ENCODE measurements around the gene TMEM9.

The TMEM9 gene

DNA sequence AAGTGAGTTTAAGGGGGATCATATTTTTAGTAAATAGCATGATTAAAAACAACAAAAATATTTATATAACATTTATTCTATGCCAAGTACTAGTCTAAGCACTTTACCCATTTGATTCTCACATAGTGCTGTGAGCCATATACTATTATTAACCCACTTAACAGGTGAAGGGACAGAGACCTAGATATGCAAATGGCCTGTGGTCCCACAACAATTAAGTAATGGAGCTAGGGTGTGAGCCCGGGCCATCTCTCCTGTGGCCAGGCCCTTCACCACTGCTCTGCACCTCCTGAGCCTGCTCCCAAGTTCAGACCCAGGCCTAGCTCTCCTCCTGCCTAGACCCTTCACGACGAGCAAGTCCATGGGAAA is 27.8 kb downstream of the TMEM9 start:
- no peak for DNase-seq

DNA sequence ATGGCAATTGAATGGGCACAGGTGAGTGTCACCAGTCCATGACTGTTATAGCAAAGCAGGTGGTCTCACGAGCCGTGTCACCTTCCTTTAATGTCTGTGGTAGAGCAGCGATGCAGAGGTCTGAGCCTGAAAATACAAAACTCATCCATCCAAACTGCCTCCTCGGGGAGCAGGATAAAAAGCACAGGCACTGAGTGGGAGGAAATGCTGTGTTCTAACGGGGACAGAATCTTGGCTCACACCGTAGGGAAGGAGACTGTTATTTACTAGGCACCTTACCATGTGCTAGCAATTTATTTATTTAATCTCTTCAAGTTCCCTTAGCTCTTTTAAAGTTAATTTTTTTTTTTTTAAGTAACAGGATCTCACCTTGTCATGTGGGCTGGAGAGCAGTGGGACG is 28.5 kb downstream of the TMEM9 start:
- DNase-seq = no peak

DNA sequence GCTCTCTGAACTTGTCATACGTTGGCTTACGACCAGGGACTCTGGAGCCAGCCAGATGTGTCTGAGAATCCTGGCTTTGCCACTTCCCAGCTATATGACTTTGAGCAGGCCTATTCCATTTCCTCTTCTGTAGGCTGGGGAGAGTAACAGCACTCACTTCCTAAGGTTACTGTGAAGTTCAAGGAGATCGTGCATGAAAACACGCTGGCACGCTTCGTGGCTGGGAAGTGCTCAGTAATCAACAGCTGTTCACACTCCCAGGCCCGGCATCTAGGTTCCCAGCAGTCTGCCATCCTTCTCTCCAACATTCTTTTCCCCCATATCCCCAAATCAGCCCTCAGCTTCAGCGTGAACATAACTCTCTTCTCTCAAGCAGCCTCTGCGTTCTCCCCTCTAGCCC is 29.3 kb downstream of the TMEM9 start:
- no peak for DNase-seq

DNA sequence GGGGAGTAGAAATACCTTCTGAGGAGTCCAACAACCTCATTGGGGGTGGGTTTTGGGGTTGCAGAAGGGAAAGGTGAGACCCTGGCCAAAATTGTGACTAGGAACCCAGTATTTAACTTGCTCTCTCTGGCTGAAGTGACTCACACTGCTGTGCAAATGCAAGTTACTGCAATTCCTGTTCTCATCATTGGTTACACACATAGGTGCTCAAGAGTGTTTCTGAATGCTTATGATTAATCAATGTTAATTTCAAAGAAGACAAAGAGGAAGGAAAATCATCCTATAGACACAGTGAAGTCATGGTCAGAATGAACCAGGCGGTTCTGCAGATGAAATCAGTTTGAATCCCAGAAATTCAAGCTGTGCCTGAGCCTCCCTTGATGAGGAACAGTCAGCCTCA is 30.4 kb downstream of the TMEM9 start:
- no peak for DNase-seq

DNA sequence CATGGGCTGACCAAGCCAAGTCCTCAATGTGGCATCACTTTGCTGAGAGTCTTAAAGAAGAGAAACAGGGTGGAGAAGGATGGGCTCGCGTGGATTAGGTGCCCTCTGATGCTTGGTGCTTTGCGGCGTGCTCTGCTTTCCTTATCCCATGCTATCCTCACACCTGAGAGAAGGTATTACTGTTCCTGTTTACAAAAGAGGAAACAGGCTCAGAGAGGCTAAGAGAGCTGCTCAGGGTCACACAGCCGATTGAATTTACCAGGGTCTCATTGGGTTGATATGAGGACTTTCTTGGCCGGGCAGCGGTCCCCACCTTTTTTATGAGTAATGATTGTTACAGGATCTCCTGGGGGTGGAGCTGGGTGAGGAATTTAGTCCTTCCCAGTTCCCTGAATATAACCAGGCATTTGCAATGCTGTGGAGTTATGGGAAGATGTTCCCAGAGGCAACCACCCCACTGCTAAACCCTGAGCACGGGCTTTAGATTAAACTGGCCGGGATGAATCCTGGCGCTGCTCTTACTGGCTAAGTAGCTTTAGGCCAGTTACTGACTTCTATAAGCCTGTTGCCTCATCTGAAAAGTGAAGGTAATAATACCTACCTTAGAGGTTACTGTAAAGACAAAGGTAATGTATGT is 31.8 kb downstream of the TMEM9 start:
- DNase-seq = no peak

DNA sequence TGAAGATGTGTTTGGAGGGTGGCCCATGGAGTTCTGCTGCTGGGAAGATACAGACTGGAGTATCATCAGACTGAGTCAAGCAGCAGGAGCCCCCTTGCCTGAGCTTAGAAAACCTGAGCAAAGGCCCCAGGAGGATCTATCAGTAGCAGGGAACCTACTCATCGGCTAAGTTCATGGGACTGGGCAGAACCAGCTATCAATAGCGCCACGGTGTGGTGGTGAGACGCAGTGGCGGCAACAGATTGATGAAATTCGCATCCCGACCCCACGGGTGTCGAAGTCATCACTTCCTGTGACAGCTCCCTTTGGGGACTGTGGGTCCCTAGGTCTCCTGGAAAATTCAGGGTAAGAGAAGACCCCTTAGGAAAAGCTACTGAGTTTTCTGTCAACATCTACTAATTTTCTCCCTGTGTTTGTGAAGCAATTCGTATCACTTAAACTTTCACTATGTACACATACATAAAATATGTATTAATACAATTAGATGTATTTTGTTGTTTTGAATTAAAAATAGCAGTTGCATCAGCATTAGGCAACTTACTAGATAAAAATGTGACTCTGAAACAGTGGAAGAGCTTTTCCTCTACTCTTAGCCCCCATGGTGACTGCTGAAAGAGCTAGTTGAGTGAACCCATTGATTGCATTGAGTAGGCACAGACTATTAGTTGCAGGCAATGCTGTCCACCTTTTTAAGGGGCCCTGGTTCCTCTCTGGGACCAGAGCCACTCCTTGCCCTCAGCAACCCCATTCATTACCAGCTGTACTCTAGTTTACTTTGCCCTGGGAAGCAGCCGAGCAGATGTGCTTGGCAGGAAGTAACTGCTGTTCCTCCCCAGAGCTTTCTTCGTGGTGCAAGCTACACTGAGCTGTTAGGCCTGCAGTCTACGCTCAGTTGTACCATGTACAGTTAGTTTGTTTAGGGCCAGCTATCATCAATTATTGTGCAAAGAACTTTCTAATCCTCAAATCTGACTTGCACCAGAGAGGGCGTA is 34.8 kb downstream of the TMEM9 start:
- DNase-seq = peak; percentile 43

DNA sequence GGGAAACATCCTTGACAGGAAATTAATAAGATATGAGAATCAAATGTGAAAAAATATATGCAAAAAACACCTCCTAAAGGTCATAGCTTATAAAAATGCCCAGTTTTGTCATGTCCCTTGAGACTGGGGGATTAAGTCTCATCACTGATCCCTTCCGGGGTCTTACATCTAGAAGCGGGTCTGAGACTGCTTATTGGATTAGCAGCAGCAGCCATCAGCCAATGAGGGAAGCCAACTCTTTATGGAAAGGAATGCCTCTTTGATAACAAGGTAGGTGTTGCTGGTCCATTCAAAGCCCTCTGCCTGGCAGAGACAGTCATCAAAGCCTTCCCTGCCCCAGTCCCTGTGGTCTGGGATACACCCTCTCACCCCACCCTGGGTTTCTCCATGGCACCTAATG is 38.2 kb downstream of the TMEM9 start:
- DNase-seq = no peak

DNA sequence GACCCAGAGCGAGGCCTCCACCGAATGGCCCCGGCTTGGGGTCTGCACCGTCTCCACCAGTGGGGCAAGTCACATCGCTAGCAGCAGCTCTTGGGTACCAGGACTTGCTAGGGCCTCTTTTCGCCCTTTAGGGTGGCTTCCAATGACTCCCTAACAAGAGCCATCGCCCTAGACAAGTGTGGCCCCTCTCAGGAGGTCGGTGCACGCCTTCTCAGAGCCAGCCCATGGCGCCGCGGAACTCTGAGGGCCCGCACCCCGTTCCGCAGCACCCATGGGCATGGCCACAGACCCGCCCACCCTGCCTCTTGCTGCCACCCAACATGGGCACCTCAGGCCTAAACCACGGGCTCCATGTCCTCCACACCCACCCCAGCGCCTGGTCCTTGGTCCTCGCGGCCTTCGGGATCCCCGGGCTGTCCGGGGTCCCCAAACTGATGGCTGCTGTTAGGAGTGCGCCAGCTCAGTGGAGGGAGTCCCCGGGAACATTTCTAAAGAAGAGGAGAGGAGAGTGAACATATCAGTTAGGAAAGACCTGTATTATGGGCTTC is 38.8 kb downstream of the TMEM9 start:
- DNase-seq = no peak

DNA sequence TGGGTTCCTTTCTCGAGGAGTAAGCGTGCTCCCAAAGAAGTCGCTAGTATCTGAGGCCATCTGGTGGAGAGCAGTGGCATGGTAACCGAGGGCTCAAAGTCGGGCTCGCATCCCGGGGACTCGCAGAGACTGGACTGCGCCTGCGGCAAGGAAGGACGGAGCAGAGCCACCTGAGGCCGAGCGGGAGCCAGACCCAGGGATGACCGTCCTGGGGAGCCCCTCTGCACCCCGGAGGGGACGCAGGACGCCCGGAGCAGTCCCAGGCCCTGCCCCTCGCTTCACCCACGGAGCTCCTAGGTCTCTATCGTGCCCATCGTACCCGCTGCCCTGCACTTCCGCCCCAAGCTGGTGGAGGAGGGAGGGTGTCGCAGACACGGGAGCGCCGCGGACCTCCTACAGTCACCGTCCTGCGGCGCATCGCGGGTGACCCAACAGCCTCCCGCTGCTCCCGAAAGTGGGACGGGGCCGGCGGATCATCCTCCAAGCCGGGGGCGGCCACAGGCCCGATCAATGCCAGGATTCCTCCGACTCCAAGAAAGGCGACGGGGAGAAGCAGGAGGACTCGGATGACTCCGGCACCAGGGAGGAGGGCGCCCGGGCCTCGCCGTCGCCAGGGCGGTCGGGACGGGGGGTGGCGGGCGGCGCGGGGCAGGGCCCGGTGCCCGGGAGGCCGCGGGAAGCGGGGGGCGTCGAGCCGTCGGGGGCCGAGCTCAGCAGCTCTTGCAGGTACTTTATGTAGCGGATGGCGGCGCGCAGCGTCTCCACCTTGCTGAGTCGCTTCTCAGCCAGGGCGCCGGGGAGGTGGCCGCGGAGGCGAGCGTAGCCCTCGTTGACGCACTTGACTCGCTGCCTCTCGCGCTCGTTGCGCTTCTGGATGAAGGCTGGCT is 39.8 kb downstream of the TMEM9 start:
- DNase-seq = peak; percentile 92

DNA sequence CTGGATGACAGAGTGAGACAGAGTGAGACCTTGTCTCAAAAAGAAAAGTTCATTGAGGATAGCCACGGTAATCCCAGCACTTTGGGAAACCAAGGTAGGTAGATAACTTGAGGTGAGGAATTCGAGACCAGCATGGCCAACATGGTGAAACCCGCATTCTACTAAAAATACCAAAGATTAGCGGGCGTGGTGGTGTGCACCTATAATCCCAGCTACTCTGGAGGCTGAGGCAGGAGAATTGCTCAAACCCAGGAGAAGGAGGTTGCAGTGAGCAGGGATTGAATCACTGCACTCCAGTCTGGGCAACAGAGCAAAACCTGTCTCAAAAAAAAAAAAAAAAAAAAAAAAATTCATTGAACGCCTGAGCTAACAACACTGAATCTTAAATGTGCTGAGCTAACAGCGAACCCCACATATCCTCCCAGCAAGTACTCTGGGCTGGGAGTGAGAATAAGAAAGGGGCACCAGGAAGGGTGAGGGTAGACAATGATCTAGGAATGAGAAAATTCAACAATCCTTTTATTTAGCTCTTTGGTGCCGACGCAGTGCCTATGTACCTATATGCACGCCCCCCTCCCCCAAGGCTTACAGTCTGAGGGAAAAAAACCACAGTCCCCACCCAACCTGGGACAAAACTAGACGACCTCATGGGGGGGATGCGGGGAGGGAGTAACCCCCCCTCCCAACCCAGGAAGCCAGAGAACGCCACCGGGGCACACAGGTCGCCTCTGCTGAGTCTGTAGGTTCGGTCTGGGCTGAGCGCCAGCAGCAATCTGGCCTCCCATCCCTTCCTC is 40.6 kb downstream of the TMEM9 start:
- DNase-seq = no peak

DNA sequence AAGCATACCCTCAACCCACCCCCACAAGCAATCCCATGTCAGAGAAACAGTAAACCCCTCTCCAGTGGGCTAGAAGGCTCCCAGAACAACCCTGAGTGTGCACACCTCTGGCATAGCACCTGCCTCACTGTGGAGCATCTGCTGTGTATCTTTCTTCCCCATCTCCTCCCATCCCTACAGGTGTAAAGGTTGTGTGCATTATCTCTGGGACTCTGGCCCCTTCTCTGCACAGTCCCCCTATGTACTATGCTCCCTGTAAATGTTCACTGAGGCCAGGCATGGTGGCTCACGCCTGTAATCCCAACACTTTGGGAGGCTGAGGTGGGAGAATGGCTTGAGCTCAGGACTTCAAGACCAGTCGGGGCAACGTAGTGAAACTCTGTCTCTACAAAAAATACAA is 41.3 kb downstream of the TMEM9 start:
- DNase-seq = no peak

DNA sequence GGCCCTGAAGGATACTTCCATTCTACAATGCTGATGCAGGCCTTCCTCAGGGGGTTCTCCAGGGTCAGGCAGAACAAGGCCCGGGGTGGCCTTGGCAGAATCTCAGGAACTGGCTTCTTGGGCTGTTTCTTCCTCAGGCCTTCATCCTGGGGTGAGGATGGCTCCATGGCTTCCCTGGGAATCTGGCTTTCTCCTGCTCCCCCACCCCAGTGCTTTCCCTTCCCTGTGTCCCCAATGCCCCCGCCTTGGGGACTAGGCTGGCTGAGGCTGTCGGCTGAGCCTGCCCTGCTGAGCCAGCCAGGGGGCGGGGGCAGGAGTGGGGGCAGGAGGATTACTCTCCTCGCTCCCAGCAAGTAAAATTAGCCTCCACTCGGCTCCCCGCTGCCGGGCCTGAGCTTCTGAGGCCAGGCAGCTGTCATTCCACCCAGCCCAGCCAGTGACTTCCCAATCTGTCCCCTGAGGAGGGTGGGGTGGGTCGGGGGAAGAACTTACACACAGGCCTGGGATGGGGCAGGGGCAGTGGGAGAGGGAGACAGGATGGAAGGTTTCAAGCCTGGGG is 42.0 kb downstream of the TMEM9 start, which contains the start of gene CACNA1S:
Gene CACNA1S, minus strand, starts transcription at position 254 of the 559 bp plus-strand sequence. Its CDS starts 87 bp downstream, at position 167.
- DNase-seq = no peak

DNA sequence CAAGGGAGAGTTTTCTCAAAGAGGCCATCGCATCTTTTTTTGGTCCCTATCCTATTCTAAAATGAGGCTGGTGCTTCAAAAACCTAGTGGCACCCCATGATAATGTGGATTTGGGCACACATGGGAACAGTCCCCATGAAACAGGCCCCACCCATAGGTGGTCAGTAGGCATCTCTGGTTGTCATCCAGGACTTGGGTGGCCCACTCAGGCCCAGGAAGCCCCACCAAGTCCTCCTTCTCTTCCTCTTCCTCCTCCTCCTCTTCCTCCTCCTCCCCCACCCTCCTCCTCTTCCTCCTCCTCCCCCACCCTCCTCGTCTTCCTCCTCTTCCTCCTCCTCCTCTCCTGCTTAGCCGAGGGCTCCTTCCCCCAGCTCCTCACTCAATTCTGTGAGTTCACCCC is 42.6 kb downstream of the TMEM9 start:
- DNase-seq = no peak

DNA sequence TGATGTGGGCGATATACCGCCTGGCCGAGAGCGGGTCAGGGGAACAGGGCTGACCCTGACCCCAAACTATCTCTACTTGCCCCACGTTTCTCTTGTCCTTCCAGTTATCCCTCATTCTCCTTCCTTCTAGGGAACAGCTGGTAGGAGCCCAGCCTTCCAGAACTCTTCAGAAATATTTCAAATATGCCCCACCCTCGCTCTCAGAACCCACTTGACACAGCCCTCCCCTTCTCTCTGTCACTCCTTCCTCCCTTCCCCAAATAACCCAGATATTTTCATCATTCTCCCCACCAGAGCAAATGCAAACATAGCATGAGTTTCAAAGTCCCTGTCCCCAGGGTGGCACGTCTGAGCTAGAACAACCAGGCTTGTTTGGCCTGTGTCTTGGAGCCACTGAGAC is 43.1 kb downstream of the TMEM9 start:
- DNase-seq = no peak

DNA sequence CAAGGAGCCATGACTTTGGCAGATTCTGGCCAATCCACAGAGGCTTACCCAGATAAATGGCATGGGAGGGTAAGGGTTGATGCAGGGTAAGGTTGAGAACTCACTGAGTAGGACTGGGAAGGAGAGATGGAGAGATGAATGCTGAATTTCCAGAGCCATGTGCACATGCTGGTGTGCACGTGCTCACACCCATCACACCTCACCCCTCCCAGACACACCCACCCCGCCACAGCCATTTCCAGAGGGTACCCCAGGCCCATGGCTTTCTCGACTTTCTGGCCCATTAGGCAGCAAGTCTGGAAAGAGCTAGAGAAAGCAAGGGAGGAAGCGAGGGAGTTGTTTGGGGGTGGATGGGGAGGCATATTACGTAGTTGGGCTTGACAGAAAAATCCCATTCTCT is 43.7 kb downstream of the TMEM9 start:
- no peak for DNase-seq

DNA sequence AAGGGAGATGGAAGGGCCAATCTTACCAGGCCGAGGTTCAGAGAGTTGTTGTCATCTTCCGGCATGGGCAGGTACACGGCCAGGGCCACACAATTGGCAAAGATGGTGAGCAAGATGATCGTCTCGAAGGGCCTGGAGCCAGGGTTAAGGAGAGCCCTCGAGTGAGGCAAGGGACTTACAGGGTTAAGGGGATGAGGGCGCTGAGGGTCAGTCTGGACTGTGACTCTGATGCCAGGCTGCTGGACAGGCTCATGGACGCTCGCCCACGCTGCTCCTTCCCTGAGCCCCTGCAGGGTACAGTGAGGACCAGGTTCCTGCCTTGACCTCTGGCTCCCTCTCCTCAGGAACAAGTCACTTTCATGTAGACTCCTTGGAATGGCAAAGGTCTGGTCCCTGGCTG is 44.1 kb downstream of the TMEM9 start:
- DNase-seq = no peak

DNA sequence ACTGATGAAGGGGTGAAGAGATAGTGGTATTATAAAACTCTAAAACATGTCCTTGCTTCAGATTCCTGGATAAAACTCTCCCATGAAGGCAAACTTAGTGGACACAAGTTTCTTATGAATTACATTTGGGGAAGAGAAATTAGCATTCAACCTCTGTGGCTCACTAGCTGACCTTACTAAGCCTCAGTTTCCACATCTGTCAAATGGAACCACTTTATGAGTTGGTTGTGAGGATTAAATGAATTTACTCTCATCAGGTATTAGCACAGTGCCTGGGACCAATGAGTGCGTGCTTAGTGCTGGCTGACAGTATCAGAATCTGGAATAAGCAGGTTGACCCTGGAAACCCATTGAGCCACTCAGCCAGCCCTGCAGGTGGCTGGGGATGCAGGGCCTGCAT is 44.6 kb downstream of the TMEM9 start:
- DNase-seq = no peak

DNA sequence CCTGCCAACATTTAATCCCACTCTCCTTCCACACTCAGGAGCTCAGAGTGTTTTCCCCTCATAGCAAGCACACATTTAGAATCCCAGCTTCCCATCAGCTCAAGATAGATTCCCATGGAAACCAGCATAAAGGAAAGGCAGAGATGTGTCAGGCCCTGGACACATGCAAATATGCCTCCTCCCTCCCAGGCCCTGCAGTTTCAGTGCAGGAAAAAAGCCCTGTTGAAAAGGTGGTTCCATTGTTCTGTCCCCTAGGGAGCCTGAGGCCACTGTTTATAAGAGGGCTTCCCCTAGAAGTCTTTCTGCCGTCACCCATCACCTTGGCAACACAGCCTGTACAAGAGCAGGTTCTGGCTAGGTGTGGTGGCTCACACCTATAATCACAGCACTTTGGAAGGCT is 45.7 kb downstream of the TMEM9 start:
- DNase-seq = no peak

DNA sequence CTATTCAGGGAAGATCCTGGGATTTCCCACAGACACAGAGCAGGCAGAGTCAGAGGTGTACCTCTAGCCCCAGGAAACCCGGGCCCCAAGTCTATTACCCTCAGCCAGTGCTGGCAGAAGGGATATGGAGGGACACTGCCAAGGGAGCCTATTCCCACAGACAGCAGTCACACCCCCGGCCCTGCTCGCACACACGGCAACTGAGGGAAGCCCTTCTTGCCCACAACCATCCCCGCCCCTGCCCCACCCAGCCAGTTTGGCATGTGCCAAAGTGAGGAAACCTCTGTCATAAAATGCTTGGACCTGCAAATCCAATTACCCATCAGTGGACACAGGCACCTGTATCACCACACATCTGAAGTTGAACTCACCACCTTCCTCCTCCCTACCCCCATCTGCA is 48.6 kb downstream of the TMEM9 start:
- no peak for DNase-seq

DNA sequence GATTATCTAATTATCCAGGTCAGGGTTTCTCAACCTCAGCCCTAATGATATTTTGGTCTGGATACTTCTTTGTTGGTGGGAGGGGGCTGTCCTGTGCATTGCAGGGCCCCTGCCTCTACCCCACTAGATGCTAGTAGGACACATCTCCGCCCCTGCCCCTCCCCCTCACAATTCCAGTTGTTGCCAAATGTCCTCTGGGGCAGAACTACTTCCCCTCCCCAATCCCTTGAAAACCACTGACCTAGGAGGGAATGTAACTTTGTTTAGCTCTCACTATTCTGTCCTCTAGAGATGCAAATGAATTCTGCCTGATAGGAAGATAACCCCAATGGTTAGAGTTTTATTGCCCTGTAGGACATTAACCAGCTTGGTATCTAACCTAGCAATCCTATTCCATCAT is 50.1 kb downstream of the TMEM9 start:
- DNase-seq = no peak

DNA sequence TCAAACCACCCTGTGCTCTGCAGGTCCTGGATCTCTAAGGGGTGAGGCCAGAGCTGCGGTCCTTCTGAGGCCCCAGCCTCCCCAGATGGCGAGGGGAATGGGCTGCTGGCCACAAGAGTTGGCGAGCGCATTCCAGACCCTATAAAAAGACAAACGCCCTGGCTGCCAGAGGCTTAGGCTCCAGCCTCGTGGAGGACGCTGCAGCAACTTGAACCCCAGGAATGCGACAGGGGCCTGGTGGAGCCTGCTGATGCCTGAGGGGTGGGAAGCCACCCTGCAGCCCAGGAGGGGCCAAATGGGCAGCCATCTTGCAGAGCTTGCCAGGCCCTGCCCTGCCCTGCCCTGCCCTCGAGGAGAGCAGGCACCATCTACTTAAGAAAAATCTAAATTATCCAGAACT is 50.6 kb downstream of the TMEM9 start:
- DNase-seq = no peak

Data from fibroblast of skin of back (primary cell).